Mucosa of stomach (tissue), 1 donor: ENCODE measurements around the gene ATP11A.

Experiments used
- H3K27me3 ChIP-seq: one replicate; pipeline ENCODE4 v1.7.0; 2013; ENCODE audit warnings: mild to moderate bottlenecking, low read length; ENCODE audit not compliant: control insufficient read depth, insufficient read depth
- H3K36me3 ChIP-seq: one replicate; pipeline ENCODE4 v1.7.0; 2013; ENCODE audit warnings: low read length; ENCODE audit not compliant: control insufficient read depth, insufficient read depth
- H3K4me1 ChIP-seq: one replicate; pipeline ENCODE4 v1.7.0; 2013; ENCODE audit warnings: mild to moderate bottlenecking, low read length; ENCODE audit not compliant: control insufficient read depth, insufficient read depth
- H3K4me3 ChIP-seq: one replicate; pipeline ENCODE4 v1.7.0; 2013; ENCODE audit warnings: low read length
- H3K9ac ChIP-seq: one replicate; pipeline ENCODE4 v1.7.0; 2013; ENCODE audit warnings: mild to moderate bottlenecking, low read length, moderate library complexity
- H3K9me3 ChIP-seq: one replicate; pipeline ENCODE4 v1.7.0; 2013; ENCODE audit warnings: mild to moderate bottlenecking, low read length, moderate library complexity; ENCODE audit not compliant: control insufficient read depth
- donor health status: Pancreatic carcinoma.

Gene ATP11A

GRCh38 chr13:112908342-112908741, 218.5 kb downstream of the ATP11A start:
- Histone ChIP-seq H3K27me3 (no peaks in the 10 kb centered on the region), H3K4me1 (no peaks in the 10 kb centered on the region), H3K36me3 (no peaks in the 10 kb centered on the region), H3K9me3 (no peaks in the 10 kb centered on the region), H3K9ac (no peak overlapping the region), H3K4me3 (no peak overlapping the region)

GRCh38 chr13:112910016-112910415, 220.2 kb downstream of the ATP11A start:
- Histone ChIP-seq H3K9me3 (no peaks in the 10 kb centered on the region), H3K4me1 (no peaks in the 10 kb centered on the region), H3K27me3 (no peaks in the 10 kb centered on the region), H3K4me3 (no peak overlapping the region), H3K36me3 (no peaks in the 10 kb centered on the region), H3K9ac (no peak overlapping the region)

GRCh38 chr13:112910616-112911280, 220.9 kb downstream of the ATP11A start:
- Histone ChIP-seq H3K27me3 (no peaks in the 10 kb centered on the region), H3K9me3 (no peaks in the 10 kb centered on the region), H3K4me3 (no peak overlapping the region), H3K36me3 (no peaks in the 10 kb centered on the region), H3K4me1 (no peaks in the 10 kb centered on the region), H3K9ac (no peak overlapping the region)

GRCh38 chr13:112911285-112911701, 221.5 kb downstream of the ATP11A start:
- Histone ChIP-seq H3K36me3 (no peaks in the 10 kb centered on the region), H3K9ac (no peak overlapping the region), H3K4me3 (no peak overlapping the region), H3K9me3 (no peaks in the 10 kb centered on the region), H3K27me3 (no peaks in the 10 kb centered on the region), H3K4me1 (no peaks in the 10 kb centered on the region)

- no peak overlapping the region for H3K4me3 ChIP-seq
- H3K4me1 ChIP-seq = no peaks in the 10 kb centered on the region
- no peaks in the 10 kb centered on the region for H3K36me3 ChIP-seq
- H3K9ac ChIP-seq = no peak overlapping the region
- no peaks in the 10 kb centered on the region for H3K27me3 ChIP-seq
- no peaks in the 10 kb centered on the region for H3K9me3 ChIP-seq
Measured at GRCh38 chr13:112911883-112912282, 222.0 kb downstream of the ATP11A start.

GRCh38 chr13:112912726-112913440, 223.0 kb downstream of the ATP11A start:
- Histone ChIP-seq H3K27me3 (no peaks in the 10 kb centered on the region), H3K9me3 (no peaks in the 10 kb centered on the region), H3K4me3 (no peak overlapping the region), H3K9ac (no peak overlapping the region), H3K36me3 (no peaks in the 10 kb centered on the region), H3K4me1 (no peaks in the 10 kb centered on the region)

- Histone ChIP-seq H3K9me3 (no peaks in the 10 kb centered on the region), H3K36me3 (no peaks in the 10 kb centered on the region), H3K4me3 (no peak overlapping the region), H3K4me1 (no peaks in the 10 kb centered on the region), H3K9ac (no peak overlapping the region), H3K27me3 (no peaks in the 10 kb centered on the region)
Measured at GRCh38 chr13:112916296-112916695, 226.5 kb downstream of the ATP11A start.

- Histone ChIP-seq H3K36me3 (no peaks in the 10 kb centered on the region), H3K9me3 (no peaks in the 10 kb centered on the region), H3K4me3 (no peak overlapping the region), H3K9ac (no peak overlapping the region), H3K27me3 (no peaks in the 10 kb centered on the region), H3K4me1 (no peaks in the 10 kb centered on the region)
Measured at GRCh38 chr13:112917056-112917664, 227.3 kb downstream of the ATP11A start.

- no peaks in the 10 kb centered on the region for H3K36me3 ChIP-seq
- no peaks in the 10 kb centered on the region for H3K4me1 ChIP-seq
- no peaks in the 10 kb centered on the region for H3K9me3 ChIP-seq
- H3K4me3 ChIP-seq = no peak overlapping the region
- no peaks in the 10 kb centered on the region for H3K27me3 ChIP-seq
- H3K9ac ChIP-seq = no peak overlapping the region
Measured at GRCh38 chr13:112917737-112918136, 227.9 kb downstream of the ATP11A start.

GRCh38 chr13:112918266-112918665, 228.4 kb downstream of the ATP11A start:
- Histone ChIP-seq H3K27me3 (no peaks in the 10 kb centered on the region), H3K4me3 (no peak overlapping the region), H3K4me1 (no peaks in the 10 kb centered on the region), H3K36me3 (no peaks in the 10 kb centered on the region), H3K9ac (no peak overlapping the region), H3K9me3 (no peaks in the 10 kb centered on the region)

- no peaks in the 10 kb centered on the region for H3K9me3 ChIP-seq
- no peak overlapping the region for H3K4me3 ChIP-seq
- no peaks in the 10 kb centered on the region for H3K4me1 ChIP-seq
- H3K9ac ChIP-seq = no peak overlapping the region
- no peaks in the 10 kb centered on the region for H3K27me3 ChIP-seq
- no peaks in the 10 kb centered on the region for H3K36me3 ChIP-seq
Measured at GRCh38 chr13:112918746-112919145, 228.9 kb downstream of the ATP11A start.

- Histone ChIP-seq H3K9me3 (no peaks in the 10 kb centered on the region), H3K4me3 (no peak overlapping the region), H3K4me1 (peaks cover 4% of the 10 kb centered on the region), H3K9ac (no peak overlapping the region), H3K36me3 (no peaks in the 10 kb centered on the region), H3K27me3 (no peaks in the 10 kb centered on the region)
Measured at GRCh38 chr13:112923962-112924361, 234.1 kb downstream of the ATP11A start.
